ENCODE measurements around the gene CYP11A1.

The CYP11A1 gene

DNA sequence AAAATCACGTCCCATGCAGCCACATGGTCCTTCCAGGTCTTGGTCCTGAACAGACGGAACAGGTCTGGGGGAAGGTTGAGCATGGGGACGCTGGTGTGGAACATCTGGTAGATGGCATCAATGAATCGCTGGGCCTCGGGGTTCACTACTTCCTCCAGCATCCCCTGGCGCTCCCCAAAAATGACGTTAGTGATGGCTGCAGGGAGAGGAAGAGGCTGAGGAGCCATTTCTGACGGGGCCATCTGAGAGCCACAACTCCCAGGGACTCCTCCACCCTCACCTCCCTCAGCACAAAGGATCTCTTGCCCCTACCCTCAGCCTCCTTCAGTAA lies 23.7 kb downstream of the CYP11A1 start:
- Histone ChIP-seq H2AFZ (ENCODE audit: insufficient read depth, low read length, poor library complexity) (no peak overlapping the region), H3K4me3 (ENCODE audit: low read depth, low read length) (no peak overlapping the region), H2BK120ac (ENCODE audit: insufficient read depth, low read length, poor library complexity) (no peak overlapping the region), H4K12ac (ENCODE audit: low read depth, low read length) (no peak overlapping the region), H3K9me3 (ENCODE audit: insufficient read depth, low read depth, low read length) (no peaks in the 10 kb centered on the region), H2BK12ac (ENCODE audit: low read length) (no peak overlapping the region), H4K8ac (ENCODE audit: low read depth, low read length) (no peak overlapping the region), H4K91ac (ENCODE audit: low read depth, low read length) (peak overlapping the region; percentile 42), H3K23ac (ENCODE audit: low read length) (no peak overlapping the region), H3K27ac (ENCODE audit: low read depth, low read length) (no peak overlapping the region), H2AK5ac (ENCODE audit: low read length) (no peak overlapping the region), H3K9ac (ENCODE audit: low read length) (no peak overlapping the region), H3K4me2 (ENCODE audit: low read length) (no peak overlapping the region), H3K4ac (ENCODE audit: low read depth, low read length) (no peak overlapping the region), H3K4me1 (ENCODE audit: control insufficient read depth in 1 of 2, insufficient read depth in 2 of 2, low read length in 2 of 2) (peaks cover 12 to 22% of the 10 kb centered on the region in 2 experiments), H2BK5ac (ENCODE audit: low read depth, low read length, poor library complexity) (no peak overlapping the region), H3K14ac (ENCODE audit: low read length) (no peak overlapping the region), H3K36me3 (ENCODE audit: control insufficient read depth in 1 of 2, insufficient read depth in 2 of 2, low read length in 2 of 2) (peaks cover 3 to 15% of the 10 kb centered on the region in 2 experiments), H3K79me2 (ENCODE audit: control insufficient read depth, insufficient read depth, low read length, poor library complexity) (no peaks in the 10 kb centered on the region), H3K18ac (ENCODE audit: low read length) (no peak overlapping the region), H3K27me3 (ENCODE audit: insufficient read depth, low read length) (no peaks in the 10 kb centered on the region), H3K79me1 (ENCODE audit: low read length) (peaks cover 15% of the 10 kb centered on the region)
- DNase-seq = no peak
- no CpG with 5 or more reads among the region's 8 CpGs for WGBS (ENCODE audit: extremely low coverage, insufficient coverage, insufficient read length)

GRCh38 chr15:74343127-74343796 lies 24.2 kb downstream of the CYP11A1 start:
- no peak overlapping the region for H3K18ac ChIP-seq (ENCODE audit: low read length)

GRCh38 chr15:74340150-74340549 lies 27.3 kb downstream of the CYP11A1 start:
- Histone ChIP-seq H3K9ac (ENCODE audit: low read length) (no peak overlapping the region), H2BK12ac (ENCODE audit: low read length) (no peak overlapping the region), H3K4me3 (ENCODE audit: low read depth, low read length) (no peak overlapping the region), H2BK120ac (ENCODE audit: insufficient read depth, low read length, poor library complexity) (no peak overlapping the region), H3K27ac (ENCODE audit: low read depth, low read length) (peak overlapping the region; percentile 22), H3K9me3 (ENCODE audit: insufficient read depth, low read depth, low read length) (peaks cover 5% of the 10 kb centered on the region), H3K14ac (ENCODE audit: low read length) (no peak overlapping the region), H3K36me3 (ENCODE audit: control insufficient read depth in 1 of 2, insufficient read depth in 2 of 2, low read length in 2 of 2) (peaks cover 9 to 21% of the 10 kb centered on the region in 2 experiments), H2BK5ac (ENCODE audit: low read depth, low read length, poor library complexity) (no peak overlapping the region), H4K91ac (ENCODE audit: low read depth, low read length) (no peak overlapping the region), H2AK5ac (ENCODE audit: low read length) (no peak overlapping the region), H3K18ac (ENCODE audit: low read length) (no peak overlapping the region), H3K79me2 (ENCODE audit: control insufficient read depth, insufficient read depth, low read length, poor library complexity) (no peaks in the 10 kb centered on the region), H2AFZ (ENCODE audit: insufficient read depth, low read length, poor library complexity) (no peak overlapping the region), H3K27me3 (ENCODE audit: insufficient read depth, low read length) (no peaks in the 10 kb centered on the region), H3K4ac (ENCODE audit: low read depth, low read length) (no peak overlapping the region), H4K12ac (ENCODE audit: low read depth, low read length) (no peak overlapping the region), H3K4me2 (ENCODE audit: low read length) (no peak overlapping the region), H3K4me1 (ENCODE audit: control insufficient read depth in 1 of 2, insufficient read depth in 2 of 2, low read length in 2 of 2) (peaks cover 12 to 16% of the 10 kb centered on the region in 2 experiments), H3K79me1 (ENCODE audit: low read length) (peaks cover 14% of the 10 kb centered on the region), H4K8ac (ENCODE audit: low read depth, low read length) (no peak overlapping the region), H3K23ac (ENCODE audit: low read length) (no peak overlapping the region)
- DNase-seq = peak; percentile 99 to 100
- no CpG with 5 or more reads among the region's 4 CpGs for WGBS (ENCODE audit: extremely low coverage, insufficient coverage, insufficient read length)

More at GRCh38 chr15:74343127-74343796, 24.2 kb downstream of the CYP11A1 start:
- no peak overlapping the region for H3K14ac ChIP-seq (ENCODE audit: low read length)
- H4K8ac ChIP-seq (ENCODE audit: low read depth, low read length) = no peak overlapping the region
- H3K9me3 ChIP-seq (ENCODE audit: insufficient read depth, low read depth, low read length) = no peaks in the 10 kb centered on the region
- H4K12ac ChIP-seq (ENCODE audit: low read depth, low read length) = no peak overlapping the region
- no peak overlapping the region for H3K4me3 ChIP-seq (ENCODE audit: low read depth, low read length)
- H3K79me1 ChIP-seq (ENCODE audit: low read length) = peaks cover 15% of the 10 kb centered on the region
- H2BK5ac ChIP-seq (ENCODE audit: low read depth, low read length, poor library complexity) = no peak overlapping the region
- no peaks in the 10 kb centered on the region for H3K79me2 ChIP-seq (ENCODE audit: control insufficient read depth, insufficient read depth, low read length, poor library complexity)
- H4K91ac ChIP-seq (ENCODE audit: low read depth, low read length) = peak overlapping the region; percentile 26
- no peak overlapping the region for H3K4me2 ChIP-seq (ENCODE audit: low read length)
- H3K9ac ChIP-seq (ENCODE audit: low read length) = no peak overlapping the region
- no peaks in the 10 kb centered on the region for H3K27me3 ChIP-seq (ENCODE audit: insufficient read depth, low read length)
- peak; percentile 31 to 61 for DNase-seq
- no peak overlapping the region for H2AK5ac ChIP-seq (ENCODE audit: low read length)
- H2BK120ac ChIP-seq (ENCODE audit: insufficient read depth, low read length, poor library complexity) = no peak overlapping the region
- H2BK12ac ChIP-seq (ENCODE audit: low read length) = no peak overlapping the region
- no peak overlapping the region for H3K4ac ChIP-seq (ENCODE audit: low read depth, low read length)
- H3K27ac ChIP-seq (ENCODE audit: low read depth, low read length) = no peak overlapping the region
- no peak overlapping the region for H3K23ac ChIP-seq (ENCODE audit: low read length)
- H3K36me3 ChIP-seq (ENCODE audit: control insufficient read depth in 1 of 2, insufficient read depth in 2 of 2, low read length in 2 of 2) = peaks cover 6 to 15% of the 10 kb centered on the region in 2 experiments
- no CpG with 5 or more reads among the region's 14 CpGs for WGBS (ENCODE audit: extremely low coverage, insufficient coverage, insufficient read length)
- no peak overlapping the region for H2AFZ ChIP-seq (ENCODE audit: insufficient read depth, low read length, poor library complexity)
- H3K4me1 ChIP-seq (ENCODE audit: control insufficient read depth in 1 of 2, insufficient read depth in 2 of 2, low read length in 2 of 2) = peaks cover 12 to 22% of the 10 kb centered on the region in 2 experiments

DNA sequence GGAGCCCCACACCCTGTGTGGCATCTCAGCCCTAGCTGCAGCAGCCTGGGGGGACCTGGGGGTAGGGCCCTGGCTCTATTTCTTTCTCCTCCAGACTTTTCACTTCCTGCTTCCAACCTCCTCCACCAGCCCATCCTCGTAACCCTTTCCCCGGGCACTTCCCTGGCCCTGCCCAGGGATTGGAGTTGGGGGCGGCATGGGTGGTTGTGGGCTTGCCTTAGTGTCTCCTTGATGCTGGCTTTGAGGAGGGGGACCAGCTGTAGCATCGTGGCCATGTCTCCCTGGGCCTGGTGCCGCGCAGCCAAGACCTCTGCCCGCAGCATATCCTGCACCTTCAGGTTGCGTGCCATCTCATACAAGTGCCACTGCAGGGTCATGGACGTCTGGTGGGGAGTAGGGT lies 28.1 kb downstream of the CYP11A1 start:
- no peak overlapping the region for H4K8ac ChIP-seq (ENCODE audit: low read depth, low read length)
- H3K4me1 ChIP-seq (ENCODE audit: control insufficient read depth in 1 of 2, insufficient read depth in 2 of 2, low read length in 2 of 2) = peaks cover 8 to 14% of the 10 kb centered on the region in 2 experiments
- no peak overlapping the region for H3K4ac ChIP-seq (ENCODE audit: low read depth, low read length)
- no peak overlapping the region for H4K12ac ChIP-seq (ENCODE audit: low read depth, low read length)
- peak overlapping the region; percentile 33 for H2BK120ac ChIP-seq (ENCODE audit: insufficient read depth, low read length, poor library complexity)
- no peak overlapping the region for H3K4me3 ChIP-seq (ENCODE audit: low read depth, low read length)
- H2AFZ ChIP-seq (ENCODE audit: insufficient read depth, low read length, poor library complexity) = no peak overlapping the region
- H3K14ac ChIP-seq (ENCODE audit: low read length) = peak overlapping the region; percentile 0
- peak overlapping the region; percentile 2 for H3K18ac ChIP-seq (ENCODE audit: low read length)
- no peak overlapping the region for H3K4me2 ChIP-seq (ENCODE audit: low read length)
- H2AK5ac ChIP-seq (ENCODE audit: low read length) = no peak overlapping the region
- H2BK12ac ChIP-seq (ENCODE audit: low read length) = no peak overlapping the region
- peak overlapping the region; percentile 29 for H4K91ac ChIP-seq (ENCODE audit: low read depth, low read length)
- peaks cover 11% of the 10 kb centered on the region for H3K79me1 ChIP-seq (ENCODE audit: low read length)
- no peak for DNase-seq
- WGBS (ENCODE audit: extremely low coverage, insufficient coverage, insufficient read length) = no CpG with 5 or more reads among the region's 9 CpGs
- H3K9me3 ChIP-seq (ENCODE audit: insufficient read depth, low read depth, low read length) = peaks cover 6% of the 10 kb centered on the region
- H3K79me2 ChIP-seq (ENCODE audit: control insufficient read depth, insufficient read depth, low read length, poor library complexity) = no peaks in the 10 kb centered on the region
- H3K36me3 ChIP-seq (ENCODE audit: control insufficient read depth in 1 of 2, insufficient read depth in 2 of 2, low read length in 2 of 2) = peaks cover 9 to 18% of the 10 kb centered on the region in 2 experiments
- peak overlapping the region; percentile 75 for H3K27ac ChIP-seq (ENCODE audit: low read depth, low read length)
- peak overlapping the region; percentile 23 for H2BK5ac ChIP-seq (ENCODE audit: low read depth, low read length, poor library complexity)
- no peak overlapping the region for H3K9ac ChIP-seq (ENCODE audit: low read length)
- H3K23ac ChIP-seq (ENCODE audit: low read length) = no peak overlapping the region
- H3K27me3 ChIP-seq (ENCODE audit: insufficient read depth, low read length) = no peaks in the 10 kb centered on the region

Measured in trophoblast cell (in vitro differentiated cells and primary cell).